Trophoblast cell (in vitro differentiated cells and primary cell): Measurements from ENCODE around the gene MAGI1.

Experiments
- DNase-seq, 2 donors: peaks; one replicate each; pipeline ENCODE4 v3.0.0-alpha.2; 2016
- H2AFZ ChIP-seq: 2 replicates; pipeline ENCODE4 v1.6.1; 2013; ENCODE audit warnings: low read length, moderate library complexity, mild to moderate bottlenecking; ENCODE audit not compliant: insufficient read depth, poor library complexity
- H2AK5ac ChIP-seq: 2 replicates; pipeline ENCODE4 v1.6.1; 2013; ENCODE audit warnings: mild to moderate bottlenecking, low read length
- H2BK120ac ChIP-seq: 2 replicates; pipeline ENCODE4 v1.6.1; 2013; ENCODE audit warnings: low read length, mild to moderate bottlenecking, moderate library complexity; ENCODE audit not compliant: insufficient read depth, poor library complexity
- H2BK12ac ChIP-seq: 2 replicates; pipeline ENCODE4 v1.6.1; 2013; ENCODE audit warnings: mild to moderate bottlenecking, low read length, moderate library complexity
- H2BK5ac ChIP-seq: 2 replicates; pipeline ENCODE4 v1.6.1; 2013; ENCODE audit warnings: low read length, low read depth, moderate library complexity, mild to moderate bottlenecking; ENCODE audit not compliant: poor library complexity
- H3K14ac ChIP-seq: 2 replicates; pipeline ENCODE4 v1.6.1; 2013; ENCODE audit warnings: mild to moderate bottlenecking, low read length
- H3K18ac ChIP-seq: 2 replicates; pipeline ENCODE4 v1.6.1; 2013; ENCODE audit warnings: mild to moderate bottlenecking, low read length
- H3K23ac ChIP-seq: 2 replicates; pipeline ENCODE4 v1.6.1; 2013; ENCODE audit warnings: low read length
- H3K27ac ChIP-seq: 2 replicates; pipeline ENCODE4 v1.5.1; 2013; ENCODE audit warnings: low read depth, mild to moderate bottlenecking, inconsistent platforms, low read length, moderate library complexity
- H3K27me3 ChIP-seq: 2 replicates; pipeline ENCODE4 v1.6.1; 2013; ENCODE audit warnings: inconsistent platforms, mild to moderate bottlenecking, low read length, moderate library complexity; ENCODE audit not compliant: insufficient read depth
- H3K36me3 ChIP-seq, 2 experiments: 1 replicate in 1 of 2; 2 replicates in 1 of 2; pipeline ENCODE4 v1.6.1; 2013; ENCODE audit warnings: low read length in 2 of 2, mild to moderate bottlenecking in 2 of 2, moderate library complexity in 1 of 2; ENCODE audit not compliant: insufficient read depth in 2 of 2, control insufficient read depth in 1 of 2
- H3K4ac ChIP-seq: 2 replicates; pipeline ENCODE4 v1.6.1; 2013; ENCODE audit warnings: low read depth, mild to moderate bottlenecking, low read length, moderate library complexity
- H3K4me1 ChIP-seq, 2 experiments: 1 replicate in 1 of 2; 2 replicates in 1 of 2; pipeline ENCODE4 v1.6.1; 2013; ENCODE audit warnings: low read length in 2 of 2, mild to moderate bottlenecking in 2 of 2, moderate library complexity in 1 of 2; ENCODE audit not compliant: insufficient read depth in 2 of 2, control insufficient read depth in 1 of 2
- H3K4me2 ChIP-seq: 2 replicates; pipeline ENCODE4 v1.6.1; 2013; ENCODE audit warnings: inconsistent platforms, mild to moderate bottlenecking, low read length, moderate library complexity
- H3K4me3 ChIP-seq: 2 replicates; pipeline ENCODE4 v1.5.1; 2013; ENCODE audit warnings: mild to moderate bottlenecking, low read depth, low read length, inconsistent platforms
- H3K79me1 ChIP-seq: one replicate; pipeline ENCODE4 v1.6.1; 2013; ENCODE audit warnings: low read length
- H3K79me2 ChIP-seq: 2 replicates; pipeline ENCODE4 v1.6.1; 2013; ENCODE audit warnings: low read length, mild to moderate bottlenecking; ENCODE audit not compliant: control insufficient read depth, insufficient read depth, poor library complexity
- H3K9ac ChIP-seq: 2 replicates; pipeline ENCODE4 v1.6.1; 2013; ENCODE audit warnings: mild to moderate bottlenecking, low read length
- H3K9me3 ChIP-seq: 2 replicates; pipeline ENCODE4 v1.6.1; 2013; ENCODE audit warnings: low read depth, mild to moderate bottlenecking, control low read depth, inconsistent platforms, low read length; ENCODE audit not compliant: insufficient read depth
- H4K12ac ChIP-seq: 2 replicates; pipeline ENCODE4 v1.6.1; 2013; ENCODE audit warnings: low read depth, mild to moderate bottlenecking, low read length, moderate library complexity
- H4K8ac ChIP-seq: 2 replicates; pipeline ENCODE4 v1.6.1; 2013; ENCODE audit warnings: low read depth, mild to moderate bottlenecking, low read length, moderate library complexity
- H4K91ac ChIP-seq: one replicate; pipeline ENCODE4 v1.6.1; 2013; ENCODE audit warnings: low read depth, mild to moderate bottlenecking, low read length, moderate library complexity
- WGBS: extraction: QIAGEN DNeasy Blood & Tissue Kit; methylation state at CpG from one replicate; pipeline ENCODE4 v1.1.7; 2013; ENCODE audit warnings: missing lambda C conversion rate; ENCODE audit not compliant: insufficient read length, insufficient coverage; ENCODE audit errors: extremely low coverage; 5-methylcytosine and 5-hydroxymethylcytosine counted together

Gene MAGI1

DNA sequence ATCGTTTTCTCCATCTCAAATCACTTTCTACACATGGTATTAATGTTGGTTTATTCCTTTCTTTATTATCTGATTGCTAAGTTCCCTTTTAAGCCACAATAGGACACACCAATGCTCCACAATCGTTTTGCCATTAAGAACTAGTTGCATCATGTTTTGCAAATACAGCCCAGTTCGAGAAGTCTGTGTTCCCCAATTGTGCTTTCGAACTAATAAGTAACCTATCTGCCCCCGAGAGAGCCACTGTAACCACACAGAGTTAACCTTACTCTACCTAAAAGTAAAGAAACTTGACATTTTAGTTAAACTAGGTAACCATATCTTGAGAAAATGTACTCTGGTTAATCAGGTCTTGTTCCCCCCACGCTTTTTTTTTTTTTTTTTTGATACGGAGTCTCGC is 39.1 kb downstream of the MAGI1 start:
- Histone ChIP-seq H3K27ac (no peak overlapping the region), H3K36me3 (no peaks in the 10 kb centered on the region), H2BK120ac (no peak overlapping the region), H3K4me1 (peaks cover 5 to 18% of the 10 kb centered on the region in 2 experiments), H3K23ac (no peak overlapping the region), H3K14ac (no peak overlapping the region), H4K12ac (no peak overlapping the region), H3K9ac (no peak overlapping the region), H4K91ac (no peak overlapping the region), H3K4ac (no peak overlapping the region), H2BK12ac (no peak overlapping the region), H3K79me2 (no peaks in the 10 kb centered on the region), H2AFZ (no peak overlapping the region), H3K18ac (no peak overlapping the region), H2BK5ac (no peak overlapping the region), H3K4me2 (no peak overlapping the region), H3K4me3 (no peak overlapping the region), H3K9me3 (no peaks in the 10 kb centered on the region), H2AK5ac (no peak overlapping the region), H3K79me1 (no peaks in the 10 kb centered on the region), H3K27me3 (no peaks in the 10 kb centered on the region), H4K8ac (no peak overlapping the region)
- no peak for DNase-seq
- no CpG with 5 or more reads among the region's 8 CpGs for WGBS

DNA sequence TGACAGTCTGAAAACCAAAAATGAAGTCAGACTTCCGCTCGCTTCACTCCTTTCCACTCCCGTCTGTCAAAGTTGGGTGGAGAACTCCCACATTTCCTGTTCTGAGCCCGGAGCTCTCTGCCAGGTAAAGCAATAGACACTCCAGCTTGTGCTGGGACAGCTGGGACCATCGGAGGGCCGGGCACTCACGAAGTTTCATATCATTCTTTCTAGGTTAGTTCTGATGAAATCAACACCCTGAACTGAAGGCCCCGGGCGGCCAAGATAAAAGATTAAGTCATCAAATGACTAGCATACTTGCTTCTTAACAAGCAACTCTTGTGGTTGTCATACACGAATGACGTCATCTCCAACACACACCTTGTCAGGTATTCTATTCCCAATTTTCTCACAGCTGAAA is 42.1 kb downstream of the MAGI1 start:
- no peak overlapping the region for H2BK5ac ChIP-seq
- no peak overlapping the region for H4K91ac ChIP-seq
- no peaks in the 10 kb centered on the region for H3K27me3 ChIP-seq
- no peak overlapping the region for H3K23ac ChIP-seq
- DNase-seq = peak; percentile 97 to 98
- H3K4me3 ChIP-seq = no peak overlapping the region
- H3K9me3 ChIP-seq = no peaks in the 10 kb centered on the region
- no peak overlapping the region for H2AK5ac ChIP-seq
- H3K4ac ChIP-seq = no peak overlapping the region
- peak overlapping the region; percentile 3 for H4K8ac ChIP-seq
- H2BK12ac ChIP-seq = no peak overlapping the region
- no CpG with 5 or more reads among the region's 11 CpGs for WGBS
- no peak overlapping the region for H3K14ac ChIP-seq
- H3K36me3 ChIP-seq = no peaks in the 10 kb centered on the region
- no peak overlapping the region for H2AFZ ChIP-seq
- peak overlapping the region; percentile 54 for H3K4me2 ChIP-seq
- no peak overlapping the region for H2BK120ac ChIP-seq
- no peaks in the 10 kb centered on the region for H3K79me1 ChIP-seq
- H4K12ac ChIP-seq = no peak overlapping the region
- H3K18ac ChIP-seq = no peak overlapping the region
- H3K4me1 ChIP-seq = peaks cover 6 to 20% of the 10 kb centered on the region in 2 experiments
- H3K27ac ChIP-seq = no peak overlapping the region
- H3K9ac ChIP-seq = no peak overlapping the region
- H3K79me2 ChIP-seq = no peaks in the 10 kb centered on the region

DNA sequence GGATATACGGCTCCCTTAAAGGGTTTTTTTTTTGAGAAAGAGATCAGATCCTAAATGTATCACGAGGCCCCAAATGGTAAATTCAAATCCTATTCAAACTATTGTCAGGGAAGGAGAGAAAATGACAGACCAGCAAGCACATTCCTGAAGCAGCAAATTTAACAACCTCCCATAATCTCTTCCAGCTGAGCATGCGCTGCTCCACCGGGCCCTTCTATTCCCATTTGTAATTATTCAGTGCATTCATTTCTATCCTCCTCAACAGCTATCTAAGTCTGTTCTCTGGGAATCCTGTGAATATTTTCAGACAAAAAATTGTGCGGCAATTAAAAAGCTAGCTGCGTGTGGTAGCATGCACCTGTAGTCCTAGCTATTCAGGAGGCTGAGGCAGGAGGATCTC is 43.2 kb downstream of the MAGI1 start:
- Histone ChIP-seq H3K18ac (no peak overlapping the region), H2AK5ac (no peak overlapping the region), H3K27me3 (no peaks in the 10 kb centered on the region), H4K12ac (no peak overlapping the region), H4K91ac (no peak overlapping the region), H3K27ac (no peak overlapping the region), H2BK12ac (no peak overlapping the region), H3K4me1 (peaks cover 6 to 20% of the 10 kb centered on the region in 2 experiments), H3K4me3 (no peak overlapping the region), H2BK120ac (no peak overlapping the region), H2BK5ac (no peak overlapping the region), H4K8ac (no peak overlapping the region), H3K4me2 (no peak overlapping the region), H3K4ac (no peak overlapping the region), H3K23ac (no peak overlapping the region), H3K79me1 (no peaks in the 10 kb centered on the region), H3K9ac (no peak overlapping the region), H3K9me3 (no peaks in the 10 kb centered on the region), H3K36me3 (no peaks in the 10 kb centered on the region), H3K14ac (no peak overlapping the region), H2AFZ (no peak overlapping the region), H3K79me2 (no peaks in the 10 kb centered on the region)
- DNase-seq = no peak
- WGBS = no CpG with 5 or more reads among the region's 6 CpGs

DNA sequence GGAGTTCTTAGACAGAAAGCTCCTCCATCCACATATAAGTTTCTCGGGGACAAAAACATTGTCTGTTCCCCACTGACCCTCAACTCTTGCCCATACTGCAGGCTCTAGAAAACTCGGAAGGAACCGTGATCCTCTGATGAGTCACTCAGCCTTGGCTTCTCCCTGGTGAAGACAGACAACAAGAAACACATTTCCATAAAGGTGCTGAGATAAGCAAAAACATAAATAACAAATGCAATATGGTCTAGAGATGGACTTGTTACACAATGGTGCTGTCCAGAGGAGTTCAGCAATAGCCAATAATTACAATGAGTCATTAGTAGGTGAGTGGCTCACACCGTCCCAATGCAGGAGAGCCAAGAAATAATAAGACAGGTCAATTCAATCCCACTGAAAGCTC is 43.7 kb downstream of the MAGI1 start:
- Histone ChIP-seq H2BK5ac (no peak overlapping the region), H3K79me1 (no peaks in the 10 kb centered on the region), H2AK5ac (no peak overlapping the region), H3K79me2 (no peaks in the 10 kb centered on the region), H3K4me1 (peaks cover 6 to 20% of the 10 kb centered on the region in 2 experiments), H3K27ac (no peak overlapping the region), H3K14ac (no peak overlapping the region), H2AFZ (no peak overlapping the region), H3K27me3 (no peaks in the 10 kb centered on the region), H3K4ac (no peak overlapping the region), H3K4me3 (no peak overlapping the region), H3K9ac (no peak overlapping the region), H4K12ac (no peak overlapping the region), H3K18ac (no peak overlapping the region), H3K23ac (no peak overlapping the region), H3K9me3 (no peaks in the 10 kb centered on the region), H3K36me3 (no peaks in the 10 kb centered on the region), H3K4me2 (no peak overlapping the region), H4K91ac (no peak overlapping the region), H2BK120ac (no peak overlapping the region), H2BK12ac (no peak overlapping the region), H4K8ac (no peak overlapping the region)
- no CpG with 5 or more reads among the region's 4 CpGs for WGBS
- DNase-seq = peak in 1 of 2 donors; percentile 51
